Endodermal cell (in vitro differentiated cells): ENCODE results near the gene SYNRG. TPM values are rescaled to one million over a fixed set of nuclear protein-coding genes. Genes with fewer than 3 reads are reported as not detected.

ENCODE experiments used
- DNase-seq: peaks from one replicate; pipeline ENCODE4 v3.0.0-alpha.2; 2017
- H3K27ac ChIP-seq: 2 replicates; pipeline ENCODE4 v1.5.1; 2013; ENCODE audit warnings: mild to moderate bottlenecking, low read depth, low read length, moderate library complexity
- H3K27me3 ChIP-seq: 2 replicates; pipeline ENCODE4 v1.6.1; 2013; ENCODE audit warnings: mild to moderate bottlenecking, low read length, moderate library complexity; ENCODE audit not compliant: insufficient read depth, control insufficient read depth, poor library complexity, severe bottlenecking
- H3K36me3 ChIP-seq: 2 replicates; pipeline ENCODE4 v1.7.0; 2013; ENCODE audit warnings: mild to moderate bottlenecking, low read length, moderate library complexity; ENCODE audit not compliant: control insufficient read depth, insufficient read depth
- H3K4me1 ChIP-seq: one replicate; pipeline ENCODE4 v1.7.0; 2013; ENCODE audit warnings: low read length; ENCODE audit not compliant: control insufficient read depth, insufficient read depth
- H3K4me3 ChIP-seq: 2 replicates; pipeline ENCODE4 v1.5.1; 2013; ENCODE audit warnings: mild to moderate bottlenecking, low read length, moderate library complexity
- H3K9ac ChIP-seq: 2 replicates; pipeline ENCODE4 v1.6.1; 2013; ENCODE audit warnings: mild to moderate bottlenecking, low read length, moderate library complexity; ENCODE audit not compliant: poor library complexity, severe bottlenecking; ENCODE audit errors: extremely low read depth
- H3K9me3 ChIP-seq: 2 replicates; pipeline ENCODE4 v1.6.1; 2013; ENCODE audit warnings: mild to moderate bottlenecking, low read length, moderate library complexity; ENCODE audit not compliant: control insufficient read depth
- H3K27ac Mint-ChIP-seq: 2 replicates; pipeline ENCODE4 v1.8.0; 2020; ENCODE audit warnings: mixed read lengths
- H3K27me3 Mint-ChIP-seq: 2 replicates; pipeline ENCODE4 v1.8.0; 2021; ENCODE audit warnings: mild to moderate bottlenecking, mixed read lengths; ENCODE audit not compliant: insufficient read depth
- H3K36me3 Mint-ChIP-seq: 2 replicates; pipeline ENCODE4 v1.8.0; 2020; ENCODE audit warnings: low read depth, mixed read lengths
- H3K4me1 Mint-ChIP-seq: 2 replicates; pipeline ENCODE4 v1.8.0; 2020; ENCODE audit warnings: mixed read lengths
- H3K4me3 Mint-ChIP-seq: 2 replicates; pipeline ENCODE4 v1.8.0; 2020; ENCODE audit warnings: mild to moderate bottlenecking, moderate library complexity, mixed read lengths
- H3K9me3 Mint-ChIP-seq: 2 replicates; pipeline ENCODE4 v1.8.0; 2020; ENCODE audit warnings: mild to moderate bottlenecking, mixed read lengths
- whole genome bisulfite sequencing, 2 experiments: methylation state at CpG; one replicate each; pipeline versions ENCODE4 v1.1.5 to v1.1.7; 2013; ENCODE audit warnings: missing lambda C conversion rate in 2 of 2, mixed read lengths in 1 of 2; ENCODE audit not compliant: insufficient coverage in 1 of 2, insufficient read length in 1 of 2; 5-methylcytosine and 5-hydroxymethylcytosine counted together
- total RNA-seq, 2 donors: library from RNA; stranded (reverse); fragmentation: NEBNext Ultra II Directional in 1 of 2; extraction: Animal tissue kit (Norgen Biotek cat#: 25700) in 1 of 2; gene quantifications; 2 replicates in 1 of 2; 3 replicates in 1 of 2; pipeline ENCODE4 v1.2.1, GENCODE V29; 2021
- TF ChIP-seq, protein P1 (sequence below): fragments of 200-600 bp; sonication (generic); conservative IDR thresholded peaks from 2 replicates; pipeline ENCODE4 v1.5.0; 2021; ENCODE audit warnings: antibody characterized with exemption, mild to moderate bottlenecking

Gene SYNRG
- total RNA-seq, 2 donors from 2014 or later, result 47.2 to 52.4 TPM

DNA sequence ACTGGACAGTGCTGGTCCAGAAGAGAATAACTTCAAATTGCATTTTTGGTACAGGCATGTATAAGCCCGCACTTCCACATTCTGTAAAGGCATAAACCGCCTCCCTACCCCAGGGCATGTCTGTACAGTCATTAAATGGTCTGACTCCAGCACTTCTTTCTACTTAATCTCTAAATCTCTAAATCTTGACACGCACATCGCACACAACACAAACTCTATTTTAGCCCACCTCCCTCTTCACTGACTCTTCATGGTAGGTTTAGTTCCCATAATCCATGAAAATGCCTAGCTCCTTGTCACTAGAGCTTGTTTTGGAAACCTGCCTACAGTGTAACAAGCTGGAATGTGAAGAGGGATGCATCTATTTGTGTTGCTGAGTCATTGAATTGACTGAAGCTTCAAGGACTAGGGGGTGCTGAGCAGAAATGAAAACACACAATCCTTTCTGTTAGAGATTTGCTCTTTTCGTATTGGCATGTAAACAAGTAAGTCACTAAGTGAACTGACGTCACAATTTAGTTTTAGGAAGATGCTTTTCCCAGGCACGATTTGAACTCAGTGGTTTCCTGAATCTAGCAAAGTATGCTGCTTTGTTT is 121.1 kb downstream of the SYNRG start:
- H3K27me3 ChIP-seq, result peaks cover 8% of the 10 kb centered on the region
- Mint-ChIP-seq H3K36me3 (no peaks in the 10 kb centered on the region), H3K27me3 (peaks cover 38% of the 10 kb centered on the region), H3K4me3 (peak overlapping the region; percentile 71), H3K9me3 (no peaks in the 10 kb centered on the region), H3K27ac (peak overlapping the region; percentile 93), H3K4me1 (peaks cover 25% of the 10 kb centered on the region)
- TF ChIP-seq, protein P1, sequence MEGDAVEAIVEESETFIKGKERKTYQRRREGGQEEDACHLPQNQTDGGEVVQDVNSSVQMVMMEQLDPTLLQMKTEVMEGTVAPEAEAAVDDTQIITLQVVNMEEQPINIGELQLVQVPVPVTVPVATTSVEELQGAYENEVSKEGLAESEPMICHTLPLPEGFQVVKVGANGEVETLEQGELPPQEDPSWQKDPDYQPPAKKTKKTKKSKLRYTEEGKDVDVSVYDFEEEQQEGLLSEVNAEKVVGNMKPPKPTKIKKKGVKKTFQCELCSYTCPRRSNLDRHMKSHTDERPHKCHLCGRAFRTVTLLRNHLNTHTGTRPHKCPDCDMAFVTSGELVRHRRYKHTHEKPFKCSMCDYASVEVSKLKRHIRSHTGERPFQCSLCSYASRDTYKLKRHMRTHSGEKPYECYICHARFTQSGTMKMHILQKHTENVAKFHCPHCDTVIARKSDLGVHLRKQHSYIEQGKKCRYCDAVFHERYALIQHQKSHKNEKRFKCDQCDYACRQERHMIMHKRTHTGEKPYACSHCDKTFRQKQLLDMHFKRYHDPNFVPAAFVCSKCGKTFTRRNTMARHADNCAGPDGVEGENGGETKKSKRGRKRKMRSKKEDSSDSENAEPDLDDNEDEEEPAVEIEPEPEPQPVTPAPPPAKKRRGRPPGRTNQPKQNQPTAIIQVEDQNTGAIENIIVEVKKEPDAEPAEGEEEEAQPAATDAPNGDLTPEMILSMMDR, result no peak
- no peak overlapping the region for H3K27ac ChIP-seq
- peaks cover 6% of the 10 kb centered on the region for H3K9me3 ChIP-seq
- H3K9ac ChIP-seq, result peak overlapping the region; percentile 62
- 49 to 57% methylated on average over 7 of the region's 7 CpGs for WGBS, 2 experiments
- H3K36me3 ChIP-seq, result peaks cover 8% of the 10 kb centered on the region
- DNase-seq, result peak; percentile 58
- H3K4me3 ChIP-seq, result peak overlapping the region; percentile 88
- peaks cover 7% of the 10 kb centered on the region for H3K4me1 ChIP-seq

DNA sequence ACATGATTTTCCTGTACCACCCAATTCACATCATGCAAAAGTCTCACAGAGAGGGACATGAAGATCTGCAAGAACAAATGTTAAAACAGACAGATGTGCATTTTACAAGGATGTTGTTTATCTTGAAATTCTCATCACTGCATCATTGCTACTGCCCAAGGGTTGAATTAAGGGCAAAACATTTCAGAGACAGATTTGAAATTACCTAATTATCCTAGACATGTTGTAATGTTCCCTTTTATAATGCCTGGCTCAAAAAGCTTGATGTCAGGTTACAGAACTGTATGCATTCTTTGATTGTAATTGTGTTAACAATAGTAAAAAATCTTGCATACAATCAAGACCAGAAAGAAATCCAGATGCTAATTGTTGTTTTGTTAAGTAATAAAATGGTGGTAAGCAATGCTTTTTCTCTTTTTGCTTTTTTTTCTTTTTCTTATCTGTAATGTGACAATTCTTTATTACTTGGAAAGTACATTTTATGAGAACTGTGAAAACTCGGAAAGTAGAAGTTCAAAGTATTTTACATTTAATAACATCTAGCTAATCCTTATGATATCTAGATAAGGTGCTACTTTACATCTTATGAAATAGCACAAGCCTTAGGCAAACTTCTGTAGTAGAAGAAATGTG is 123.2 kb downstream of the SYNRG start:
- no peak overlapping the region for H3K4me3 Mint-ChIP-seq
- Histone ChIP-seq H3K9me3 (no peaks in the 10 kb centered on the region), H3K9ac (no peak overlapping the region), H3K36me3 (no peaks in the 10 kb centered on the region), H3K4me1 (peaks cover 10% of the 10 kb centered on the region), H3K27ac (no peak overlapping the region), H3K4me3 (no peak overlapping the region), H3K27me3 (peaks cover 8% of the 10 kb centered on the region)
- no peak overlapping the region for H3K27ac Mint-ChIP-seq
- H3K4me1 Mint-ChIP-seq, result peaks cover 37% of the 10 kb centered on the region
- H3K27me3 Mint-ChIP-seq, result peaks cover 34% of the 10 kb centered on the region
- no peaks in the 10 kb centered on the region for H3K9me3 Mint-ChIP-seq
- no CpG with 5 or more reads among the region's 1 CpG for WGBS, 2 experiments
- no peak for DNase-seq
- H3K36me3 Mint-ChIP-seq, result no peaks in the 10 kb centered on the region
- TF ChIP-seq, protein P1, result no peak

DNA sequence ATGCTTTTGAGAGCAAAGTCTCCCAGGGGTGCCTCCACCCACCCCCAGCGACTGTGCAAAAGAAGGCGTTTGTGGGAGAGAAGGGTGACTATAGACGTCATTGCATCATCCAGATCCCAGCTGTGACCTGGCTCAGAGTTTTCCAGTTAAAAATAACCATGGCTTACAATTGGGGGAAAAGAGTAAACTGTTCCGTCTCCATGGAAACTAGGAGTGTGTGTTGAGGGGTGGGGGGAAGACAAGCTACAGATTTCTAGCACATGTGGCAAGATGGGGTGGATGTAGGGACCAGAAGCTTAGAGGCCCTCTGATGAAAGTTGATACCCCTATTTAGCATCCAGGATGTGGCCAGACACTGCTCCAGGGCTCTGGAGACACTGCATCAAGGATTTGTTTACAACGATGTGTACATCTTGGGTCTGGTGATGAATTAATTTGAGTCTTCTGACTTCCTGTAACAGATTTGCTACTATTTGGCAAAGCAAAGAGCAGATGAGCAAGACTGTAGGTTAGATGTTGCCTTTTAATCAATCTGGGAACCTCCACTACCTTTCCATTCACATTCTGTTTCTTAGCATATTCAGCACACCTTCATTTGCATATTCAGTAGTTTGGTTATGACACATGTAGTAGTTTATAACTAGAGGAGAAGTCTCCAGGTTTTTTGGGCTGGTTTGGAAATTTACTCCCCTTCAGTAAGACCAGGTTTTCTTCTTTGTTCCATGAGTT is 125.7 kb downstream of the SYNRG start:
- Mint-ChIP-seq H3K4me1 (peaks cover 37% of the 10 kb centered on the region), H3K9me3 (no peaks in the 10 kb centered on the region), H3K27me3 (peaks cover 25% of the 10 kb centered on the region), H3K4me3 (no peak overlapping the region), H3K36me3 (peaks cover 14% of the 10 kb centered on the region), H3K27ac (no peak overlapping the region)
- TF ChIP-seq, protein P1, result no peak
- Histone ChIP-seq H3K9me3 (no peaks in the 10 kb centered on the region), H3K4me1 (peaks cover 9% of the 10 kb centered on the region), H3K27me3 (peaks cover 6% of the 10 kb centered on the region), H3K27ac (no peak overlapping the region), H3K36me3 (peaks cover 21% of the 10 kb centered on the region), H3K4me3 (no peak overlapping the region), H3K9ac (no peak overlapping the region)
- WGBS, 2 experiments, result 86% methylated on average over 5 of the region's 5 CpGs
- DNase-seq, result no peak
